ENCODE results near the gene CDKN2A.

The CDKN2A gene

DNA sequence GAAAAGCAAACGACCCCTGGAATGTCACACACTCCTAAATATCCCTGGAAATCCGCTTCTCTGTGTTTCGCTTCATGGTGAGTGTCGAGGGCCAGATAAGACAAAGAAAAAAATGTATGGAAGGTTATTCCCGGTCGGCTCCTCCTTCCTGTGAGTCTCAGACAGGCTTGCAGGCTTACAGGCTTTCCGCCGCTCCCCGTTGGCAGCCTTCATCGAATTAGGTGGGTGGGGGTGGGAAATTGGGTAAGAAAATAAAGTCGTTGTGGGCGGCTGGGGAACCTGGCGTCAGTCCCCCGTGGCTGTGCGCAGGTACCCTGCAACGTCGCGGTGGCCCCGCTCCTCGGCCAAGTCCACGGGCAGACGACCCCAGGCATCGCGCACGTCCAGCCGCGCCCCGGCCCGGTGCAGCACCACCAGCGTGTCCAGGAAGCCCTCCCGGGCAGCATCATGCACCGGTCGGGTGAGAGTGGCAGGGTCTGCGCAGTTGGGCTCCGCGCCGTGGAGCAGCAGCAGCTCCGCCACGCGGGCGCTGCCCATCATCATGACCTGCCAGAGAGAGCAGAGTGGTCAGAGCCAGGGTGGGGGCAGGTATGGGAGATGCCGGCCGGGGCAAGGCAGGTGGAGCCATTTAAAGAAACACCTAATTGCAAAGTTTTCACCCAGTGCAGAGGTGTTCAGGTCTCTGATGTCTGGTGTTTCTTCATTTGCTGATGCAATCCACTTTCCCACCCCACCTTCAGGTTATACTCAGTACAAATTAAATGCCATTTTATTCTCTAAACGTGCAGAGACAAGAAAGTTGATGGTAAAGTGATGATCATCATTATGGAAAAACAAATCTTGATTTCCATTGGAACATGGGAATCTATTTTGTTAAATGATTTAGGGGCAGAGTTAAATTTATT, 11.8 kb upstream of the CDKN2A start:
- no peak for DNase-seq

DNA sequence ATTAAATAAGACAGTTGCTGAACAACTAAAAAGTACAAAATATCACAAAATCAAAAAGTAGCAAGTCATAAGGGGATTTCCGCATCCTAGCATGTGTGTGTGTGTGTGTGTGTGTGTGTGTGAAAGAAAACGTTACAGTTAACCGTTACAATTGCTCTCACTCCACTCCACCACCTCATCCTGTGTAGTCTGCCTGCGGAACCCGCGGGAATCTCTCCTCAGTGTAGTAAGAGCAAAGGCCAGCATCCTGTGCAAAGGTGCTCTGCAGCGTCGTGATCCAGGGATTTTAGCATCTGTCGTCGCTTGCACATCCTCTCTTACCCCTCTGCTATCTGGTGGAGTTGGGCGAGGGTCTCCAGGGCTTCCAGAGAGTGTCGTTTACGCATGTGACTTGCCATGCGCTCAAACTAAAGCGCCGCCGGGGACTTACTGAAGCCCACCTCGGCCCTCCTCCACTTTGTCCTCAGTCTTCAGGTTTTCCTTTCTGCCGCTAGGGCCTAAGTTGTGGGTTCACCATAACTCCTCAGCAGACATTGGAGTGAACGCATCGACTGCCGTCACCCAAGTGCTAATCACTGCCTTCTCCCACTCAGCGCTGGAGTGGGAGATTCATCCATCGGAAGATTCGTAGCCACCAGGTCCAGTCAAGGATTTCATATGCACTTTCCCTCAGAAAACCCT, 11.0 kb upstream of the CDKN2A start:
- no peak for DNase-seq

DNA sequence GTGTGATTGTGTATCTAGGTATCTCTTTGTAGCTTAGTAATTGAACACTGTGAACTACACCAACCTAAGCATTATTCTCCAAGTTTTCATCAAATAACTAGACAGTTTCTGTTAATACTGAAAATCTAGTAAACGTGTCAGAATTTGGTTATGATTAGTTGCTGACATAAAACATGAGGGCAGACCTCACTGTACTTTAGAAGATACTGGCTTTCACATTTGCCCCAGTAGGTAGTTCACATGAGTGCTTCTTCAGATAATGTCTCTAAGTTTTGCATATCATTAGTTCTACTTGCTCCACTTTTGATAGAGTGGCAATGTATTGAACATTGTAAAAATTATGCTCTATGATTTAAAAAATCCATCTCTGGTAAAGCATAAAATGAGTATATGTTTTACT, 7.8 kb upstream of the CDKN2A start:
- no peak for DNase-seq

DNA sequence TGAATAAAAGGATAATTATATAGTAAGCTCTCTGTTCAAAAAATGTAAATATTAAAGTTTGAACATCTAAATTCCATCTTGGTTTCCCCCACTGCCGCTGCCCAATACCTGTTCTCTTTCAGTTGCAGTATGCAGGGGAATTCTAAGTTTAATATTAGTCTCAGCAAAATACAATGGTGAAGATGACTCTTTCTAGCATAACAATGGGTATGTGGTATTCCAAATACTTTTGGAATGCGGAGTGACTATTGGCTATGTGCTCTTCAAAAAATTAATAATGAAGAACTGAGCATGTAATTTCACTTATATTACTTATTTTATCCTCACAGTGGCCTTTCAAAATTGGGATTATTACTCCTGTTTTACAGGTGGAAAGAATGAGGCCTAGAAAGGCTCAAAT, 3.8 kb upstream of the CDKN2A start:
- no peak for DNase-seq

DNA sequence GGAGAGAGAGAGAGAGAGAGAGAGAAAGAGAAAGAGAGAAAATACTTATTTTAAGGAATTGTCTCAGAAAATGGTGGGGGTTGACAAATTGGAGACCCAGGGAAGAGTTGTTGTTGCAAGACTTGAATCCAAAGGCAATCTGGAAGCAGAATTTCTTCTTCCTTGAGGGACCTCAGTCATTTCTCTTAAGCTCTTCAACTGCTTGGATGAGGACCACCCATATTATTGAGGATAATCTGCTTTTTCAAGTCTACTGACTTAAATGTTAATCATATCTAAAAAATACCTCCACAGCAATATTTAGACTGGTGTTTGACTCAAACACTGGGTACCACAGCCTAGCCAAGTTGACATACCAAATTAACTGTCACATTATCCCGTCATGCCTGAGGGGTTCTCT, 3.3 kb upstream of the CDKN2A start:
- no peak for DNase-seq

DNA sequence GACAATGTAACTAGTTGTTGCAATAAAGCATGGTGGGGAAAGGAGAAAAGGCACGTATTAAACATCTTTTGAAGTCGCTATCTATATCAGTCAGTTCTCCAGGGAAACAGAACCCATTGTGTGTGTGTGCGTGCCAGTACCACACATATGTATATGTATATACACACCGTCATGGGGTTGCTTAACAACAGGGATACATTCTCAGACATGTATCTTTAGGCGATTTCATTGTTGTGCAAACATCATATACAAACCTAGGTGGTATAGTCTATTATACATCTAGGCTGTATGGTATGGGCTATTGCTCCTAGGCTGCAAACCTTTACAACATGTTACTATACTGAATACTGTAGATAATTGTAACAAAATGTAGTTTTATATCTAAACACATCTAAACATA, 2.7 kb upstream of the CDKN2A start:
- no peak for DNase-seq

DNA sequence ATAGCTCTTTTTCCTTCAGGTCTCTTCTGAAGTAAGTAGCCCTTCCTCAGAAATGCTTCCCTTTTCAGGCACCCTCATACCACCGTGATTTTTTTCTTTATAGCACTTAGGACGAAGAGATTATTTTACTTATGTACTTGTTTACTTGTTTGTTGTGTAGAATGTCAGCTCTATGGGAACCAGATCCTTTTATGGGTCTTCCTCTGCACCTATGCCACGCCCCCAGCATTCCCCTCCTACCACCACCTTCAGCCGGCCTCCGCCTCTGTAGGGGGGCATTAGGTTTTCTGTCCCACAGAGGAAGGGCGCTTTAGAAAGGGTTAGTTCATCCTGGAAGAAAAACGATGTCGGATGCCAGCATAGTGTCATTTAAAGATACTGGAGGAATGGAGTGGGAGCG, 2.2 kb upstream of the CDKN2A start:
- no peak for DNase-seq

DNA sequence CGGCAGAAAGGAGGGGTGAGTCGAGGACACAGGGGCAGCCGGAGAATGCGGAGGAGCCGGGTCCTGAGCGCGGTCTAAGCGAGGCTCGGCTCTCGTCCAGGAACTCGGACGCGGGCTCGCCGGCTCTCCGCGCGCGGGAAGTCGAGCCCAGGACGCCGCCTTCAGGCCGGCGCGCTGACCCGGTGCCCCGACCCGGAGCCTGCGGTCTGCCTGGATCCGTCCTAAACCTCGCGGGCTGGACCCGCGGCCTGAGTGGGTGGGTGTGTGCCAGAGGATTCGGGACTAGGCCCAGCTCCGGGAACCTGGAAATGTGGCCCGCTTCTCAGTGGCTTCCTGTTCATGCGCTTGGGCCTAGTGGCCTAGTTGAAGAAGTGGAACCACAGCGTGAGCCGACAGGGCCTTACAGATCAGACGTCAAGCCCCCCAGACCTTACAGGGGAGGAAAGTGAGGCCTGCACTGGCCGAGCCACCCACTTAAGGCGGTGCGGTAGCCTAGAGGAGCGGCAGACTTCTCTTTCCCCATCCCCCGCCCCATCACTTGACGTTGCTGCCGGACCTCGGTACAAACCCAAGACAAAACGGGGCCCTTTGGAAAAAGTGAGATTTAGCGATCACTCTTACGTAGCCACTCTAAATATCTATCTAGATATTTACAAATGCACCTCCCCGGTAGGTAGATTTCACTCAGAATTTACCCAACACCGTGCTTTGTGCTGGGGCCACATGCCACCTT, 1.6 kb upstream of the CDKN2A start:
- peak; percentile 32 for DNase-seq

DNA sequence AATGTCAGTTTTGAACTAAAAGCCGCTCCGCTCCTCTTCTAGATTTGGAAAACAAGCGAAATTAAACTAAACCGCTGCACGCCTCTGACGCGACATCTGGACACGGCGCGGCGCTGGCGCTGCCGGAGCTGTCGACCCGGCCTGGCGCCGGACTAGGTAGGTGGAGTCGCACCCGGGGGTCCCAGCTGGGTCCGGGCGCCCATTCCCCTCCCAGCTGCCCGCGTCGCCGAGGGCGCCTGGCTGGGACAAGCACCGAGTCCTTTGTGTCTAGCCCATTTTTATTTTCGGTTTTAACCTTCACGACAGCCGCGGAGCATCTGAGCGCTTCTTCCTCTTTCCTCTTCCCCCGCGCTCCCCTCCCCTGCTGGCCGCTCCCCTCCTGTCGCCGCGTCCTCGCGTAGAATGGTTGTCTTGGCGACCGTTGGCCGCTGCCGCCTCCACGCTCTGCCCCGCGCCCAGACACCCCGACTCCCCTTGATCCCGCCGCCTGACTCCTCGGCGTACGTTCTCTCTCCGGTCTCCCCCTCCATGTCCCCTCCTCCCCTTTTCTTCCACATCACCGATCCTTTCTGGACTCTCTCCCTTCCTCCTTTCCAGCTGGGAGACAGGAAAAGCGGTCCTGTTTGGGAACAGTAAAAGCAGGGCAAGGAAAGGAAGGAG, 944 bp upstream of the CDKN2A start:
- peak; percentile 88 for DNase-seq

DNA sequence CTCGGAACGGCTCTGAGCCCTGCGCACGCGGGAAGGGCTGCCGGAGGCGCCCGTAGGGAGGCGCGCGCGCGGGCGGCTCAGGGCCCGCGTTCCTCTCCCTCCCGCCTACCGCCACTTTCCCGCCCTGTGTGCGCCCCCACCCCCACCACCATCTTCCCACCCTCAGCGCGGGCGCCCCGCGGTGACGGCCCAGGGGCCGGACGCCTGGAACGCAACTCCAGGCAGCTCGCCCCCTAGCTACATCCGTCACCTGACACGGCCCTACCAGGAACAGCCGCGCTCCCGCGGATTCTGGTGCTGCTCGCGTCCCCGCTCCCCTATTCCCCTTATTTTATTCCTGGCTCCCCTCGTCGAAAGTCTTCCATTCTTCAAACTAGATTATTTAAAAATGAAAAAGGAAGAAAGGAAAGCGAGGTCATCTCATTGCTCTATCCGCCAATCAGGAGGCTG, 389 bp upstream of the CDKN2A start, which contains the start of gene CDKN2B-AS1:
CDKN2B-AS1 (plus strand) TSS at position 236 of the 450 bp plus-strand sequence.
- peak; percentile 45 for DNase-seq

DNA sequence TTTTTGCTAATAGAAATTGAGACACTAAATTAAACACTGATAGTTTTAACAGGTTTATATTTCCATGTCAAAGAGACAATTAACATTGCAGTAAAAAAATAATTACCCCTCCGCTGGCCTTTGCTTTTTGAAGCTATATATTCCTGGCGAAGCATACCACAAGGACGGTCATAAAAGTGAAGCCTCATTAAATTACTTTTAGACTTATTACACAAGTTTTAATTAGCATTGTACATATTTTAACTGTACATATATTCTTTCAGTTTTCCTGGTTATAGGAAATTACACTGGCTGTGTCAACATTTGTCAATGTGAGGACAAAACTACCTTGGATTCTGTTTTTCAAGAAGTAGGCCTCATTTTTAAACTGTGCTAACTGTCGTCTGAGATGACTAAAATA, 1.2 kb downstream of the CDKN2A start:
- no peak for DNase-seq

DNA sequence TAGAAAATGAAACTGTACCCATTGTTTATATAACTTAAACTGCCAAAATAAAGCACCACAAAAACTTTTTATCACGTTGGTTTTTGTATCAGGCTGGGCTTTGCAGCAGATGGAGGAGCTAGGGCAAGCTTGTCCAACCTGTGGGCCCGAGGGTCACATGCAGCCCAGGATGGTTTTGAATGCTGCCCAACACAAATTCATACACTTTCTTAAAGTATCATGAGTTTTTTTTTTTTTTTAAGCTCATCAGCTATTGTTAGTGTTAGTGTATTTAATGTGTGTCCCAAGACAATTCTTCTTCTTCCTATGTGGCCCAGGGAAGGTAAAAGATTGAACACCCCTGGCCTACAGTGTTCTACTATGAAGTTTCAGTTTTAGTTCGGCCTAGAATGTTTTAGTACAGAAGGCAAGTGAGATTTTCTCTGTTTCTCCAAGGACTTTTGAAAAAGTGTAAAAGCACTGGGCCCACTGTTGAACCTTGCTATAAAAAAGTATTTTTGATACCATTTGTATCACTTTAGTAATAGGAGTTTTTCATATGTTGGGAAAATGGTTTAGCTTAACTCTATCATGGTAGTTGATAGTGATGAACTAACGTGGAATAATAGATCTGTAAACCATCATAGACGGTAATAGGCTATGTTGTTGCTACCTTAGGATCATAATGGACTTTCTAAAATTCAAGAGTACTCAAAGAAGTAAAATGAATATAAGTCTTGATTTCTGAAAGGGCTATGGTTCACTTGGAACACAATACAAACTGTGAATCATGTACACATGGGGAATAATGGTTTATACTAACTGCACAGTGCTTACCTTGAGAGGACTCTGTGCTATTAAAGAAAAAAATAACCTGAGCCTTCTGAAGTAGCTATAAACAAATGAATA, 2.9 kb downstream of the CDKN2A start:
- no peak for DNase-seq

DNA sequence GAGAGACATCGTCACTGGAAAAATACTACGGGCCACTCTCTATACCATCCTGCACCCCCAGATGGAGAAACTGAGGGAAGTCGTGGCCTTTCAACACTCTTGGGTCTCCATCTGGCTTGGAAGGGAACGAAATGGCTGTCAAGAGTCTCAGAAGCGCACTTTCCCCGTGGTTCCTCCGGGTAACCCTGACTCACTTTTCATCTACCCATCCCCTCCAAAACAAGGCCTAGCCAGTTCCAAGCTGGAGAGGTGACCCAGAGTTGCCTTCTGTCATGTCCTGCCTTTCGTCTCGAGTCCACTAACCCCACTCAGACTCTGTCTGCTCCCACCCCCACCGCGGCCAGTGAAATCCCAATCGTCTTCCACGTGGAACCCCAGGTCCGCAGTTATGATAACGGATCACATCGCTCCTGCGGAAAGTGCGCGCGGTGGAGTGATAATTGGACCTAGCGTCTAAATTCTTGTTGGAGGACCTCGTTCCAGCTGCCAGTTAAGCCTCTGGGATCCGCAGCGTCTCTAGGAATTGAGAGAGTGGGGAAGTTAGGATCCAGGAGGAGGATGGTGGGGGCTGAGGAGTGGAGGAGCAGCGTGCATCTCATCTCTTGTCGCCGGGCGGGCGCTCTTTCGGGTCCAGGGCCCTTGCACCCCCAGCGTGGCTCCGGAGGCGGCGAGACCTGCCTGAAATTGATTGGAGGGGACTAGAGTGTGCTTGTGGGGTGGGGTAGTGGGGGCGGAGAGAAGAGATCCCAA, 4.6 kb downstream of the CDKN2A start:
- no peak for DNase-seq

DNA sequence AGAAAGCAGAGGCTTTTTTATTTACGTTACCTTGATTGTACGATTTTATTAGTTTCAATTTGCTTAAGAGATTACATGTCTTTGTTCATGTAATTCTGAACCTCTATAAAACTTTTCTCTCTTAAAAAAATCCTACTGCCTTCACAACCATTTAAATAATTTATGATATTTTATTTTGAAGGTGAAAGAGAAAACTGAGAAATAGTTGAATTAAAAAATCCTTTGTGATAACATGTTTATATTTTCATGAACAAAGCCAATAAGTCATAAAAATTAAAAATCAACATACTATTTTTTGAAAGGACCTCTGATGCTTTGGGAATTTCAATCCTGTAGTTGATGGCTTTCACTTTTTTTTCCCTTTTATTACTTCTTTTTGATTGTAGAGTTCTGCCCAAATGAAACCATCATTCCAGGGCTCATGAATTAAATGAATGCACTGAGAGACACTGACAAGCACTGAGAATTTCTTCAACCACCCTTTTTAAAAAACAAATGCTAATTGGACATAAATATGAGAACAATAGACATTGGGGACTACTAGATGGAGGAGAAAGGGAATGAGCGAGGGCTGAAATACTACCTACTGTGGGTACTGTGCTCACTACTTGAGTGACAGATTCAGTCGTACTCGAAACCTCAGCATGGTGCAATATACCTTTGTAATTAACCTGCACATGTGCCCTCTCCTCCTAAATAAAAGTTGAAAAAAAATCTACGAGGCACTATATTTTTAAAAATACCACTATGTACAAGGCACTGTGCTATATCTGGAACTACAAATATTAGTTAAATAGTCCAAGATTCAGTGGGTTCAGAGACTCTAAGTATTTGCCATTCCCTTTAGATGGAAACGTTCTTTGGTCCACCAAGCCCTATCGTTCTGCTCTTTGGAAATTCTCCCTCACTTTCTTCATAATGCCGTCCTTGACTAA, 5.9 kb downstream of the CDKN2A start:
- no peak for DNase-seq

DNA sequence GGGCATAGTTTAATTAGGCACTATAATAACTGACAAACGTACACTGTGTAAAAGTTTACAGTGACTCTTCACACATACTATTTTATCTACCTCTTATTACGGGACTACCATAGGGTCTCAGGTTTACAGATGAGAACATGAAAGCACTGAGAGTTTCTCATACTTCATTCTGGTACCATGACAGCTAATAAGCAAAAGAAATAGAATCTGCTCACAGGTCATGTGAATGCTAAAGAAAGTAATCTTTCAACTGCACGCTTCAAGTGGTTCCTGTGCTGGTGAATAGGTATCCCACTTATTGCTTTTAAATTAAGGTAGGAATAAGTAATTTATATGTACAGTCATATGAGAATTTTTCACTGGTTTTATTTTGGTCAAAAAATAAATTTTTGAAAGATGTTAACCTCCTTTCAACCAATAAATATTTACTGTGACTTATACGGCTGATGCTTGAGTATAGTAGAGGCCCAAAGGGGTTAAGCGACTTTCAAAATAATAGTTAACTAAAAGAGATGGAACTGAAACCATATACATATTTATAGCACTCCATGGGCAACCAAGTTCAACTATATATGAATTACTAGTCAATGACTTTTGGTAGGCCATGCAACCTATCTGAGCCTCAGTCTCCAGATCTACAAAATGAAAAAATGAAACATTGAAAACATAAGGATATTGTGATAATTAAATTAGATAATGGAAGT, 8.1 kb downstream of the CDKN2A start:
- no peak for DNase-seq

DNA sequence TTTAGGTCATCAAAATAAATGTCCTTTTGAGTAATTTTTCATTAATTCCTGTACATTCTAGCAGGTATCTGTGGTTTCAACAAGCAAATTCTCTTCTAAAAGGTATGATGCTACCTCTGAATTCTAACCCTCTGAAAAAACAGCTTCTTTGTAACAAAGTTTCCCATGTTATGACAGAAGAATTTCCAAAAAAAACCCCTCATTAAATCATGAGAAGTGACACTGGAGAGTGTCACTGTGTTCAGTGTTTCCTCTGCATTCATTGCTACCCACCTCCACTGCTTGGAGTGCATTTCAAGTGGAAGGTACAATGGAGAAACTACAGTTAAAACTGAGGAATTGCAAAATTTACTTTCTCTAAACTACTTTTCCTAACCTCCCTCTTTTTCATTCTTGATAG, 10.1 kb downstream of the CDKN2A start:
- no peak for DNase-seq

DNA sequence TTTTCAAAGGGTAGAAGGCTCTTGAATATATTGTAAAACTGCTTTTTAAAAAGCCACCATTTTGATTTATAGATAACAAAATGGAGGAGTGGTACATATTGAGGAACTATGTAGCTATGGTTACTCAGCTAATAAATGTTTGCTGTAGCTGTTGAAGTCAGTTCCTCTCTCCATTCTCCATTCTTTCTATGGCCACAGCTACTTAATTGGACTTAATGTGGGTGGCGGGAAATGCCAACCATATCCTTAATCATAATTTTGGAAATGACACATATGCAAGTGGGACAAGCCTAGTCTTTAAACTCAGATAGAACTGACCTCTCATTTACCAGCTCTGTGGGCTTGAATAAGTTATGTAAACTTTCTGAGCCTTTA, 10.6 kb downstream of the CDKN2A start:
- DNase-seq, result no peak

DNA sequence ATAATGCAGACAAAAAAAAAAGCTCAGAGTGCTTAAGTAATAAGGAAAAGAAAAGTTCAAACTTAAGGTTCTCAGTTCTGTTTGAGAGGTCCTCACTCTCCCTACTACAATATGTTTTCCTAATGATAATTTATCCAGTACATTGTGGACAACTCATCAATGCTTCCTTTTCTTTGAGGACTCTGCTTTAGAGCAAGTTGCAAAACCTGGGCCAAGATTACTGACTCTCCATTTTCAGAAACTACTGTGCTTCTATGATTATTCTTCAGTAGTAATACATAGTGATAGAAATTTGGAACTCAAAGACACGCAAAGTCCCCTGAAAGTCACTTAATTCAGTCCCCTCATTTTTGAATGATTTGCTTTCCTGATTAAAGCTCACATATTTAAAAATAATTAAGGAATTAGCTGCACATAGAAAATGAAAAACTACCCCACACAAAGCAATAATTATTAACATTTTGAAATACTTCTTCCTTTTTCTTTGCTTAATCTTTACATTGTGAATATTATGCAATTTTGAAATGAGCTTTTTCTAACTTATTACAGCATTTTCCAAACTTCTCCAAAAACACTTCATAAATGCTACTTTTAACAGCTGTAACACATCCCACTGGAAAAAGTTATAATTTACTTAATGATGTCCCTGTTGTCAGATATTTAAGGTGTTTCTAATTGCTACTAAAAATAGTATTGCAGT, 11.2 kb downstream of the CDKN2A start:
- no peak for DNase-seq

DNA sequence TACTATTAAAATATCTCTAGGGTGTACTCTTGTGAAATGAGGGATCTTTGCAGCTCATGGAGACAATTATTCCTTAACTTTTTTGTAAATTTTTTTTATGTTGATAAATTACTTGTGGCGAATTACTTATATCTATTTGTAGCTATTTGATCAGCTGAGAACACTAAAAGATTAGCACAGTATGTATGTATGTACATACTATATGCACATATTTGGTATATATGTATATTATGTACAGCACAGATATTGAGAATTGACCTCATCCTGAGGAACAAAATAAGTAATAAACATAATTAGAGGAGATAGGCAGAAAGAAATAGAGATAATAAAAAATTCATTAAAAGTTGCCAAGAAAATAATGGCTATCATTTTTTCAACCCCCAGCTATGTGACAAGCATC, 11.8 kb downstream of the CDKN2A start:
- no peak for DNase-seq

Measured in CD4-positive, alpha-beta T cell treated with Interleukin-15 for 1 hour (primary cell).